Type B pancreatic cell (in vitro differentiated cells): Measurements from ENCODE around the gene HGD. TPM values are rescaled to one million over a fixed set of nuclear protein-coding genes. Genes with fewer than 3 reads are reported as not detected.

Experiments used
- DNase-seq: peaks from one replicate; pipeline ENCODE4 v3.0.0; 2021; ENCODE audit warnings: mixed read lengths; ENCODE audit not compliant: unreplicated experiment; ENCODE audit errors: extremely low spot score
- H3K27ac Mint-ChIP-seq: 2 replicates; pipeline ENCODE4 v1.8.0; 2021; ENCODE audit warnings: mild to moderate bottlenecking, mixed read lengths
- H3K27me3 Mint-ChIP-seq: 2 replicates; pipeline ENCODE4 v1.8.0; 2021; ENCODE audit warnings: mixed read lengths
- H3K36me3 Mint-ChIP-seq: 2 replicates; pipeline ENCODE4 v1.8.0; 2021; ENCODE audit warnings: mixed read lengths
- H3K4me1 Mint-ChIP-seq: one replicate; pipeline ENCODE4 v1.8.0; 2021; ENCODE audit warnings: mixed read lengths; ENCODE audit not compliant: unreplicated experiment
- H3K4me3 Mint-ChIP-seq: 2 replicates; pipeline ENCODE4 v1.8.0; 2021; ENCODE audit warnings: mild to moderate bottlenecking, mixed read lengths
- H3K9me3 Mint-ChIP-seq: 2 replicates; pipeline ENCODE4 v1.8.0; 2021; ENCODE audit warnings: mixed read lengths
- total RNA-seq: library from RNA; stranded (reverse); gene quantifications from 2 replicates; pipeline ENCODE4 v1.2.1, GENCODE V29; 2021; ENCODE audit warnings: low replicate concordance
- TF ChIP-seq, protein P1 (sequence below): fragments of 200-600 bp; sonication (generic); conservative IDR thresholded peaks from 2 replicates; pipeline ENCODE4 v1.5.0; 2021; ENCODE audit warnings: antibody characterized with exemption, mild to moderate bottlenecking

HGD gene
- total RNA-seq, 1 donor from 2014 or later = 10.4 TPM

DNA sequence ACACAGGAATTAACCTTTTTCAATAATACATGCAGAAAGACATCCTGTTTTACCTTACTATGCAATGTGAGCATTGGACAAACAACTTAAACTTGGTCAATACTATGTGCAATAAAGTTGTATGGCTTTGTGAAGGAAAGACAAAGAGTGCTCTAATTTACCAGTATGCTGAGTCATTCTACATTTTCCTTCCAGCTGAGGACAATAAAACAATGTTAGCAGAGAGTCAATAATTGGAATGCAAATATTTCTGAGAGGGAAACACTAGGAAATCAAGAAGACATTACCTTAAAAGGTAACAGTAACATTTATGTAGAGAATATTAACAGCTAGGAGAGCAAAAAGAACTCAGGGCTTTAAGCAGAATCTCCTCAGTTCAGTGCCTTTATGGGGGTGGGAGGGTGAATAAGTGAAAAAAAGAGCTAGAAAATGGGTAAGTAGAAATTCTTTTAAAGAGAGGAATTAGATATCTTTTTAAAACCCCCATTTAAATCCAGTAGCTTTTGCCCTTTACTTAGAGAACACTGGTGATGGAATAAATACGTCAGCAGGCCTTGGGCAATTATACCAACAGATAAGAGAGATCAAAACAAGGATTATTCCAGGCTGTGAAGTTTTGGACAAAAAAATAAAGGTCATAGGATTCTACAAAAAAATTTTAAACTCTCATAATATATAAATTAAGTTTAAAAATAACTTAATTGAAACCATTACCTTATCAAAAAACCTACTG is 11.6 kb upstream of the HGD start:
- Mint-ChIP-seq H3K4me1 (no peaks in the 10 kb centered on the region), H3K4me3 (no peak overlapping the region), H3K27me3 (no peaks in the 10 kb centered on the region), H3K36me3 (peaks cover 5% of the 10 kb centered on the region), H3K9me3 (no peaks in the 10 kb centered on the region), H3K27ac (peak overlapping the region; percentile 6)
- no peak for DNase-seq
- TF ChIP-seq, protein P1, sequence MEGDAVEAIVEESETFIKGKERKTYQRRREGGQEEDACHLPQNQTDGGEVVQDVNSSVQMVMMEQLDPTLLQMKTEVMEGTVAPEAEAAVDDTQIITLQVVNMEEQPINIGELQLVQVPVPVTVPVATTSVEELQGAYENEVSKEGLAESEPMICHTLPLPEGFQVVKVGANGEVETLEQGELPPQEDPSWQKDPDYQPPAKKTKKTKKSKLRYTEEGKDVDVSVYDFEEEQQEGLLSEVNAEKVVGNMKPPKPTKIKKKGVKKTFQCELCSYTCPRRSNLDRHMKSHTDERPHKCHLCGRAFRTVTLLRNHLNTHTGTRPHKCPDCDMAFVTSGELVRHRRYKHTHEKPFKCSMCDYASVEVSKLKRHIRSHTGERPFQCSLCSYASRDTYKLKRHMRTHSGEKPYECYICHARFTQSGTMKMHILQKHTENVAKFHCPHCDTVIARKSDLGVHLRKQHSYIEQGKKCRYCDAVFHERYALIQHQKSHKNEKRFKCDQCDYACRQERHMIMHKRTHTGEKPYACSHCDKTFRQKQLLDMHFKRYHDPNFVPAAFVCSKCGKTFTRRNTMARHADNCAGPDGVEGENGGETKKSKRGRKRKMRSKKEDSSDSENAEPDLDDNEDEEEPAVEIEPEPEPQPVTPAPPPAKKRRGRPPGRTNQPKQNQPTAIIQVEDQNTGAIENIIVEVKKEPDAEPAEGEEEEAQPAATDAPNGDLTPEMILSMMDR = no peak

- no peak overlapping the region for H3K27ac Mint-ChIP-seq
- H3K9me3 Mint-ChIP-seq = no peaks in the 10 kb centered on the region
- no peaks in the 10 kb centered on the region for H3K27me3 Mint-ChIP-seq
- peaks cover 10% of the 10 kb centered on the region for H3K36me3 Mint-ChIP-seq
- H3K4me3 Mint-ChIP-seq = no peak overlapping the region
- no peaks in the 10 kb centered on the region for H3K4me1 Mint-ChIP-seq
- TF ChIP-seq, protein P1 = no peak
- no peak for DNase-seq
These were observed 7.4 kb upstream of the HGD start for GRCh38 chr3:120689395-120689794.

GRCh38 chr3:120688121-120688520 is 6.1 kb upstream of the HGD start:
- Mint-ChIP-seq H3K9me3 (no peaks in the 10 kb centered on the region), H3K27ac (no peak overlapping the region), H3K27me3 (no peaks in the 10 kb centered on the region), H3K4me3 (no peak overlapping the region), H3K36me3 (peaks cover 10% of the 10 kb centered on the region), H3K4me1 (no peaks in the 10 kb centered on the region)
- TF ChIP-seq, protein P1 = no peak
- DNase-seq = no peak

DNA sequence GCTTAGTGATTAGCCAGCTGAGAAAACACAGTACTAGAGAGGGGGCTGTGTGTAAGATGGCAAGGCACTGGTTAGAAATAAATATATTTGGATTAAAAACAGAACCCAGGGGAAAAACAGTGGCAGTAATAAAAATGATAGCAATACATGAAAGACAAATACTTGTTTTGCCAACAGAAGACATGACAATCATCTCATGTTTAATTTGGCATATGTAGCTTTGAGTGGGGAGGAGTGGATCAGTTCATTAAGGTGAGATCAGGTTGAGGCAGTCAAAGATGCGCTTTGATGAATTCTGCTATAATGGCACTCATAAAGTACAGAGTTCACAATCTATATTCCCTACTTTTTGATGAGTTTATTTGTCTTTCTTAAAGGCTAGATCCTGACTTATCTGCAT is 3.4 kb upstream of the HGD start:
- Mint-ChIP-seq H3K4me1 (no peaks in the 10 kb centered on the region), H3K27me3 (no peaks in the 10 kb centered on the region), H3K4me3 (no peak overlapping the region), H3K36me3 (peaks cover 10% of the 10 kb centered on the region), H3K9me3 (no peaks in the 10 kb centered on the region), H3K27ac (no peak overlapping the region)
- TF ChIP-seq, protein P1 = no peak
- DNase-seq = no peak

GRCh38 chr3:120684896-120685295 is 2.9 kb upstream of the HGD start:
- Mint-ChIP-seq H3K4me1 (no peaks in the 10 kb centered on the region), H3K36me3 (peaks cover 10% of the 10 kb centered on the region), H3K9me3 (no peaks in the 10 kb centered on the region), H3K27ac (no peak overlapping the region), H3K27me3 (no peaks in the 10 kb centered on the region), H3K4me3 (no peak overlapping the region)
- TF ChIP-seq, protein P1 = no peak
- no peak for DNase-seq
